ENCODE results near the gene STEAP2.

Gene STEAP2

DNA sequence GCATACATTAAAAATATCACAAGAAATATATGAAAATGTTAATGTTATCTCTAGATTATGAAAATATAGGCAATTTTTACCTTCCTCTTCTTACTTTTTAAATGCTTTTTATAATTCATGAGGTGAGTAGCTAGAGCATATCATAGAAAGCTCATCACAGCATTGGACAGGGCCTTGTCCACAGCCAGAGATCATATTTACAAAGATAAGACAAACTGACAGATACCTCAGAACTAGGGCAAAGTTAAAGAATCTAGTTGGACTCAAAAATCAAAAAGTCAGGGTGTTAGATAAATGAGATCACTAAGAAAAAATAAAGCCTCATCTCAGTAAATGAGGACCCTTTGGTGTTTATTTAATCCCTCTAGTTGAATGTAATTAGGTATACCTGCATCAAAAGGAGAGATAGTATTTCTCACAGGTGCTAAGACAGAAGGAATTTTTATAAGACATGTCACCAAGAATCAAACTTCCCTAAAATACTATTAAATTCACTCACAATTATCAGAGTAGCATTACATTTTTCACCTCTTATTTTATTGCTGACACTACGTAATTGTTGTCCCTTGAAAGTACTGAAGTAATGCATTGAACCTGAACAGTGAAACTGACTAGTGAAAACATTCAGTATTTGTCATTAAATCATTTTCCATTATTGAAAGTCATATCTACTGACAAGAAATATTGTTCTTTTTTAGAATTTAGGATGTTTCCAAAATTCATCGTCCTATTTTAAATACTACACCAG, 59.1 kb downstream of the STEAP2 start:
- no peak for DNase-seq (ENCODE audit: low spot score)

GRCh38 chr7:90271753-90272152, 60.2 kb downstream of the STEAP2 start:
- DNase-seq (ENCODE audit: low spot score), result peak; percentile 68

DNA sequence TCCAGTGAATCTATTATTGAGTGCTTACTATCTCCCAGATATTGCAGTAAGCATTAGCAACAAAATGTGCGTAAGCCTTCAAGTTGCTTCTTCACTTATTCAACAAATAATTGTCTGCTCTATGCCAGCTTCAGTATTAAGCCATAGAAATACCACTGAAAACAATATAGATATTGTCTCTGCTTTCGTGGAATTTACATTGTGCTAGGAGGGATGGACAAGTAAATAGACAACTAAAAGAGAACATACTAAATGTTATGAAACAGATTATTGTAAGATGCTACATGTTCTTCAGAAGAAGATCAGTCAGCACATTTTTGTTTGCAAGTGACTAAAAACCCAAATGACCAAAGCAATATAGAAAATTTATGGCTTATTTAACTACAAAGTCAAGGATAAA, 60.7 kb downstream of the STEAP2 start:
- no peak for DNase-seq (ENCODE audit: low spot score)

DNA sequence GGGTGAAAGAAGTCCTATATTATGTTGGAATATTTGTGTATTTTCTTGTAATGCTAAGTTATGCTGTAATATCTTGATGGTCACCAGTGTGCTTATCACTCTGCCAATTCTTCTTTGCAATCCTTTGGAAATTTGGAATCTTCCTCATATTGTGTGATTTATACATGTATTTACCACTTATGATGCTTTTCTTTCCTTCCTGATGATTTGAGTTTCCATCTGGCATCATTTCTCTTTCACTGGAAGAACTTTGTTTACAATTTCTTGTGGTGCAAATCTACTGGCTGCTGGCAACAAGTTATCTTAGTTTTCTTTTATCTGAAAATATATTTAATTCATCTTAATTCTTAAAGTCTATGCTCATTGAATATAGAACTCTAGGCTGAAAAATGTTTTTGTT, 62.6 kb downstream of the STEAP2 start:
- DNase-seq (ENCODE audit: low spot score), result no peak

DNA sequence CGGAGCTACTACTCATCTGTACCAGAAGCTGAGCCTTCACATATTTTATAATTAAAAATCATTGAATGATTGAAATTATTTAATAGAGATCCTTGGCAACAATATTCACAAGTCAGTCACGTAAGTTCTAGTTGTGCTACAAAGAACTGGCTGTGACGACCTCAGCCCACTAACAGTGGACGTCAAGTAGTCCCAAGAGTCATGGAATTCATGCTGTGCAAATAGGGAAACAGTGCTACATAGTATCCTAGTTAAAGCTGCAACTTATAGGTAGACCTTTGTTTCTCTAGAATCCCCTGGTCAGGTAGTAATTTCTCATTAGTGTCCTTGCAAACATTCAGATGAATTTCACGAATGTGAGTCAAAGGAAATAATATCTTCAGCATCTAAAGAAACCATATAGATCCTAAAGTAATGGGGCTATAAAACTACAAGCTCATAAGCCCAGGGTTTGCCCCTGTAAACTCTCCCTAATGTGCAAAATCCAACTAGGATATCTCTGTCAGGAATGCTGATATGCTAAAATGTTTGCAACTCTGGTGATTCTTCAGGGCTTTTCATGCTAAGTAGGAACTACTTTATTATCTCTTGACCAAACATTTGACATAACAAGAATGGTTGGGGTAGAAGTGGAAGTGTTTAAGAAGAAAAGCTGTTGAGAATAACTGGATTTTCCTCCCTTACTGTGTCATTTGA, 64.6 kb downstream of the STEAP2 start:
- no peak for DNase-seq (ENCODE audit: low spot score)

Measured in AG08395 (cell line).